ENCODE results near the gene CARD8. TPM values are rescaled to one million over a fixed set of nuclear protein-coding genes. Genes with fewer than 3 reads are reported as not detected.

CARD8 gene
- total RNA-seq (2022) (32.3 and 34.0 TPM in 2 replicates), Bru-seq, nascent RNA (percentile 62 among the genes with signal in this experiment), BruChase-seq, experiment 1, labeled RNA remaining after a 6-hour chase (percentile 72 among the genes with signal in this experiment), BruChase-seq, experiment 2, labeled RNA remaining after a 2-hour chase (percentile 67 among the genes with signal in this experiment)
- long read RNA-seq, partial matches to known transcripts: 0 of 18 reads
- long read RNA-seq, other reads (novel, unspliced or antisense): 14 of 18 reads

- intact Hi-C loops (cut with micrococcal nuclease; ENCODE audit: unreplicated experiment): loop anchor here (5.0 kb wide), 1 partner anchor 53 kb away; no protein-coding TSS in a partner anchor
- TF ChIP-seq CTCF (IDR thresholded peaks at IDR 0.05; ENCODE audit: unreplicated experiment): no peak
These were observed at the start of gene CARD8 for GRCh38 chr19:48255376-48256303. TSS of gene CARD8 (minus strand) at chr19:48255912. CDS start at chr19:48241020, 14,892 bp downstream.

GRCh38 chr19:48303866-48304265, 48.2 kb upstream of the CARD8 start:
- H3K4me1 Mint-ChIP-seq (ENCODE audit: low read depth, unreplicated experiment): no peaks in the 10 kb centered on the region
- TF ChIP-seq CTCF (IDR thresholded peaks at IDR 0.05; ENCODE audit: unreplicated experiment): no peak
- H3K36me3 Mint-ChIP-seq (ENCODE audit: insufficient read depth, unreplicated experiment): no peaks in the 10 kb centered on the region
- H3K4me3 Mint-ChIP-seq (ENCODE audit: low read depth, unreplicated experiment): no peak overlapping the region
- no peaks in the 10 kb centered on the region for H3K9me3 Mint-ChIP-seq (ENCODE audit: low read depth, unreplicated experiment)
- H3K27me3 Mint-ChIP-seq (ENCODE audit: unreplicated experiment): peaks cover 31% of the 10 kb centered on the region
- H3K27ac Mint-ChIP-seq (ENCODE audit: unreplicated experiment): no peak overlapping the region
- DNase-seq: no peak
- BruUV-seq (replicated peaks): no TSS peak
- CTCF ChIA-PET: no interaction called here
- intact Hi-C loops (cut with micrococcal nuclease; ENCODE audit: unreplicated experiment): no loop called here

More at GRCh38 chr19:48255376-48256303, at the start of gene CARD8:
- CTCF ChIA-PET: interaction anchor here (0.5 to 1.2 kb wide), 4 partner anchors 31 to 287 kb away, joined by 3 to 8 read pairs (median 4); no protein-coding TSS in a partner anchor
- Mint-ChIP-seq H3K4me3 (ENCODE audit: low read depth, unreplicated experiment) (peak within 1 kb of the TSS; percentile 89), H3K36me3 (ENCODE audit: insufficient read depth, unreplicated experiment) (peaks cover 18% of the 10 kb centered on the region), H3K27ac (ENCODE audit: unreplicated experiment) (peak within 1 kb of the TSS; percentile 91), H3K4me1 (ENCODE audit: low read depth, unreplicated experiment) (peaks cover 23% of the 10 kb centered on the region), H3K27me3 (ENCODE audit: unreplicated experiment) (no peaks in the 10 kb centered on the region), H3K9me3 (ENCODE audit: low read depth, unreplicated experiment) (no peaks in the 10 kb centered on the region)
- DNase-seq: peak; percentile 77
- TSS peak; percentile 90 for BruUV-seq (replicated peaks)

GRCh38 chr19:48303367-48303766, 47.7 kb upstream of the CARD8 start:
- peaks cover 30% of the 10 kb centered on the region for H3K27me3 Mint-ChIP-seq (ENCODE audit: unreplicated experiment)
- no peak overlapping the region for H3K27ac Mint-ChIP-seq (ENCODE audit: unreplicated experiment)
- no peaks in the 10 kb centered on the region for H3K4me1 Mint-ChIP-seq (ENCODE audit: low read depth, unreplicated experiment)
- H3K36me3 Mint-ChIP-seq (ENCODE audit: insufficient read depth, unreplicated experiment): no peaks in the 10 kb centered on the region
- TF ChIP-seq CTCF (IDR thresholded peaks at IDR 0.05; ENCODE audit: unreplicated experiment): no peak
- DNase-seq: no peak
- H3K4me3 Mint-ChIP-seq (ENCODE audit: low read depth, unreplicated experiment): no peak overlapping the region
- intact Hi-C loops (cut with micrococcal nuclease; ENCODE audit: unreplicated experiment): no loop called here
- CTCF ChIA-PET: no interaction called here
- no TSS peak for BruUV-seq (replicated peaks)
- no peaks in the 10 kb centered on the region for H3K9me3 Mint-ChIP-seq (ENCODE audit: low read depth, unreplicated experiment)

- CTCF ChIA-PET: no interaction called here
- peaks cover 30% of the 10 kb centered on the region for H3K27me3 Mint-ChIP-seq (ENCODE audit: unreplicated experiment)
- TF ChIP-seq CTCF (IDR thresholded peaks at IDR 0.05; ENCODE audit: unreplicated experiment): no peak
- BruUV-seq (replicated peaks): no TSS peak
- H3K4me3 Mint-ChIP-seq (ENCODE audit: low read depth, unreplicated experiment): no peak overlapping the region
- intact Hi-C loops (cut with micrococcal nuclease; ENCODE audit: unreplicated experiment): no loop called here
- no peaks in the 10 kb centered on the region for H3K9me3 Mint-ChIP-seq (ENCODE audit: low read depth, unreplicated experiment)
- no peak overlapping the region for H3K27ac Mint-ChIP-seq (ENCODE audit: unreplicated experiment)
- no peaks in the 10 kb centered on the region for H3K36me3 Mint-ChIP-seq (ENCODE audit: insufficient read depth, unreplicated experiment)
- DNase-seq: no peak
- no peaks in the 10 kb centered on the region for H3K4me1 Mint-ChIP-seq (ENCODE audit: low read depth, unreplicated experiment)
These were observed 46.9 kb upstream of the CARD8 start for GRCh38 chr19:48302600-48302959.

All from Calu3 (cell line).